ENCODE data around the gene DNLZ. TPM values are rescaled to one million over a fixed set of nuclear protein-coding genes. Genes with fewer than 3 reads are reported as not detected.

Gene DNLZ
- total and polyA plus RNA-seq, 2 donors (not counting 1 experiment from before 2014, with no cell fraction given): 7.4 to 14.2 TPM

DNA sequence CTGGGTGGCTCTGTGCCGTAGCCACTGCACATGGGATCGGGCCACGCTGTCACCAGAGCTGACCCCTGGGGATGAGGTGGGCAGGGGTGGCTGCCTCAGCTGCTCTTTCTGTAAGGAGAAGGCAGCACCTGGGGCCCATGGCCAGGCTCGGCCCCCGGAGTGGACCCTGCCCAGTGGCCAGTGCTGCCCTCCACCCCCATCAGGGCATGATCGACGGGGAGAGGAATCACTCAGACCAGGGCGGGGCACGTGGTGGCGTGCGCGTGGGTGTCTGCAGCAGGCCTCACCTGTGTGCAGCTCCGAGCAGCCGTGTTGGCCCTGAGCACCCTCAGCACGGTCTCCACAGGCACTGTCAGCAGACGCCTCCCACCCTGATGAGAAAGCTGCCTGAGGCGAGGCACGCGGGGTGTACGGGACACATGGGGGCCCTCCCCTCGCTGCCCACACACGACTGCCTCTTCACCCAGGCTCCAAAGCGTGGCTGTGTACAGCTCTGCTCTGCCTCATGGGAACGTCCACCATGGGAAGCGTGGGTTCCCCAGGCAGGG is 18.5 kb upstream of the DNLZ start:
- H3K4me2 ChIP-seq (ENCODE audit: extremely low read depth, insufficient read depth, low read length): no peak overlapping the region
- TF ChIP-seq, protein P1, sequence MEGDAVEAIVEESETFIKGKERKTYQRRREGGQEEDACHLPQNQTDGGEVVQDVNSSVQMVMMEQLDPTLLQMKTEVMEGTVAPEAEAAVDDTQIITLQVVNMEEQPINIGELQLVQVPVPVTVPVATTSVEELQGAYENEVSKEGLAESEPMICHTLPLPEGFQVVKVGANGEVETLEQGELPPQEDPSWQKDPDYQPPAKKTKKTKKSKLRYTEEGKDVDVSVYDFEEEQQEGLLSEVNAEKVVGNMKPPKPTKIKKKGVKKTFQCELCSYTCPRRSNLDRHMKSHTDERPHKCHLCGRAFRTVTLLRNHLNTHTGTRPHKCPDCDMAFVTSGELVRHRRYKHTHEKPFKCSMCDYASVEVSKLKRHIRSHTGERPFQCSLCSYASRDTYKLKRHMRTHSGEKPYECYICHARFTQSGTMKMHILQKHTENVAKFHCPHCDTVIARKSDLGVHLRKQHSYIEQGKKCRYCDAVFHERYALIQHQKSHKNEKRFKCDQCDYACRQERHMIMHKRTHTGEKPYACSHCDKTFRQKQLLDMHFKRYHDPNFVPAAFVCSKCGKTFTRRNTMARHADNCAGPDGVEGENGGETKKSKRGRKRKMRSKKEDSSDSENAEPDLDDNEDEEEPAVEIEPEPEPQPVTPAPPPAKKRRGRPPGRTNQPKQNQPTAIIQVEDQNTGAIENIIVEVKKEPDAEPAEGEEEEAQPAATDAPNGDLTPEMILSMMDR (conservative IDR thresholded peaks at IDR 0.05 in 1 of 2, IDR thresholded peaks at IDR 0.05 in 1 of 2; ENCODE audit: low read depth in 1 of 2, low read length in 2 of 2): no peak
- no peak for TF ChIP-seq EZH2 (IDR thresholded peaks at IDR 0.05; ENCODE audit: low read length, missing control alignments)
- no peaks in the 10 kb centered on the region for H3K4me1 ChIP-seq (ENCODE audit: control insufficient read depth, extremely low read depth, insufficient read depth, low read length)
- no peaks in the 10 kb centered on the region for H3K27me3 ChIP-seq (ENCODE audit: control insufficient read depth, insufficient read depth, low read length)
- peaks cover 28% of the 10 kb centered on the region for H3K36me3 ChIP-seq (ENCODE audit: control insufficient read depth, insufficient read depth, low read length)
- no peaks in the 10 kb centered on the region for H3K79me2 ChIP-seq (ENCODE audit: control insufficient read depth, insufficient read depth, low read length)
- no peak overlapping the region for H2AFZ ChIP-seq (ENCODE audit: low read length)
- H3K9me3 ChIP-seq (ENCODE audit: control insufficient read depth, insufficient read depth, low read depth, low read length): no peaks in the 10 kb centered on the region
- no peak overlapping the region for H3K27ac ChIP-seq (ENCODE audit: insufficient read depth, low read length)
- H4K20me1 ChIP-seq (ENCODE audit: control insufficient read depth, extremely low read depth, insufficient read depth, low read length): no peaks in the 10 kb centered on the region
- H3K4me3 ChIP-seq (replicated peaks in 1 of 4; ENCODE audit: control extremely low read depth in 1 of 4, insufficient read depth in 1 of 4, low read depth in 3 of 4, low read length in 4 of 4): no peak overlapping the region
- DNase-seq (ENCODE audit: low read depth in 2 of 2): no peak
- no peak overlapping the region for H3K9ac ChIP-seq (ENCODE audit: insufficient read depth, low read length)

DNA sequence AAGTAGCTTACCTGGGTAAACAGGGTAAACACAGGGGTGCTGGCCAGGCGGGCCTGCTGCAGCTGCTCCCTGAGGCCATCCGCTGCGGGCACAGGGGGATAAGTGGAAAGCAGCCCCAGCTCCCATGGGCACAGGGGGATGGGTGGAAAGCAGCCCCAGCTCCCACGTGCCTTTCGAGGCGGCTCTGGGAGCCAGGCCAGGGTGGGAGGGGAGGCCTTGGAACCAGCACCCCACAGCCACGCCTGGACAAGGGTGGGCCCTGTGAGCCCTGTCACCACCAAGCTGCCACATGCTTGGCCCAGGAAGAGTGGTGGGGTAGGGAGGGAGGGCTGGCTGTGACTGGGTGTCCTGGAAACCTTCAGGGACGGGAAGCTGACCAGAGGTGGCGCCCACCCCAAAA is 17.8 kb upstream of the DNLZ start:
- no peaks in the 10 kb centered on the region for H3K9me3 ChIP-seq (ENCODE audit: control insufficient read depth, insufficient read depth, low read depth, low read length)
- peaks cover 28% of the 10 kb centered on the region for H3K36me3 ChIP-seq (ENCODE audit: control insufficient read depth, insufficient read depth, low read length)
- no peaks in the 10 kb centered on the region for H3K79me2 ChIP-seq (ENCODE audit: control insufficient read depth, insufficient read depth, low read length)
- no peaks in the 10 kb centered on the region for H3K27me3 ChIP-seq (ENCODE audit: control insufficient read depth, insufficient read depth, low read length)
- H4K20me1 ChIP-seq (ENCODE audit: control insufficient read depth, extremely low read depth, insufficient read depth, low read length): no peaks in the 10 kb centered on the region
- H3K4me1 ChIP-seq (ENCODE audit: control insufficient read depth, extremely low read depth, insufficient read depth, low read length): no peaks in the 10 kb centered on the region
- H3K27ac ChIP-seq (ENCODE audit: insufficient read depth, low read length): no peak overlapping the region
- DNase-seq (ENCODE audit: low read depth in 2 of 2): no peak
- no peak overlapping the region for H2AFZ ChIP-seq (ENCODE audit: low read length)
- no peak overlapping the region for H3K9ac ChIP-seq (ENCODE audit: insufficient read depth, low read length)
- H3K4me2 ChIP-seq (ENCODE audit: extremely low read depth, insufficient read depth, low read length): no peak overlapping the region
- H3K4me3 ChIP-seq (replicated peaks in 1 of 4; ENCODE audit: control extremely low read depth in 1 of 4, insufficient read depth in 1 of 4, low read depth in 3 of 4, low read length in 4 of 4): no peak overlapping the region
- TF ChIP-seq, protein P1 (conservative IDR thresholded peaks at IDR 0.05 in 1 of 2, IDR thresholded peaks at IDR 0.05 in 1 of 2; ENCODE audit: low read depth in 1 of 2, low read length in 2 of 2): no peak
- no peak for TF ChIP-seq EZH2 (IDR thresholded peaks at IDR 0.05; ENCODE audit: low read length, missing control alignments)

DNA sequence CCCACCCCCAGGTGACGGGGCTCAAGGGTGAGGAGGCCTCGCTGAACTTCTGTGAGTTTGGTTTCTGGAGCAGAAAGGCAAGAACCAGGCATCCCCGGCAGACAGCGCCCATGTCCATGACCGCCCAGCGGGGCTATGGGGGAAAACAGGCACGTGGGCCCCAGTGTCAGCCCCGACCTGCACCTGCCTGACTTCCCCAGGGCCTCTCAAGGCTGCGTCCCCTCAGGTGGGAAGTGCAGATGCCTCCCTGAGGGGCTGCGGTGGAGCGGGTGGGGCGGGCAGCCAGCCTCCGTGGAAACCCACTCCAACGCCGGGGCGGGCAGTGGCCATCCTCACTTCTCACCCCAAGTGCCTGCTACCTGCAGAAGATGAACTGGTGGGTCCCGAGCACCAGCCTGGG is 16.8 kb upstream of the DNLZ start:
- H3K36me3 ChIP-seq (ENCODE audit: control insufficient read depth, insufficient read depth, low read length): peaks cover 30% of the 10 kb centered on the region
- no peak overlapping the region for H3K9ac ChIP-seq (ENCODE audit: insufficient read depth, low read length)

More for the DNA sequence above, 16.8 kb upstream of the DNLZ start:
- H3K79me2 ChIP-seq (ENCODE audit: control insufficient read depth, insufficient read depth, low read length): no peaks in the 10 kb centered on the region
- H2AFZ ChIP-seq (ENCODE audit: low read length): no peak overlapping the region
- no peak for DNase-seq (ENCODE audit: low read depth in 2 of 2)
- H3K27ac ChIP-seq (ENCODE audit: insufficient read depth, low read length): no peak overlapping the region
- no peaks in the 10 kb centered on the region for H4K20me1 ChIP-seq (ENCODE audit: control insufficient read depth, extremely low read depth, insufficient read depth, low read length)
- H3K4me3 ChIP-seq (replicated peaks in 1 of 4; ENCODE audit: control extremely low read depth in 1 of 4, insufficient read depth in 1 of 4, low read depth in 3 of 4, low read length in 4 of 4): no peak overlapping the region
- TF ChIP-seq EZH2 (IDR thresholded peaks at IDR 0.05; ENCODE audit: low read length, missing control alignments): no peak
- TF ChIP-seq, protein P1 (conservative IDR thresholded peaks at IDR 0.05 in 1 of 2, IDR thresholded peaks at IDR 0.05 in 1 of 2; ENCODE audit: low read depth in 1 of 2, low read length in 2 of 2): no peak
- no peaks in the 10 kb centered on the region for H3K9me3 ChIP-seq (ENCODE audit: control insufficient read depth, insufficient read depth, low read depth, low read length)
- H3K4me2 ChIP-seq (ENCODE audit: extremely low read depth, insufficient read depth, low read length): no peak overlapping the region
- no peaks in the 10 kb centered on the region for H3K27me3 ChIP-seq (ENCODE audit: control insufficient read depth, insufficient read depth, low read length)
- H3K4me1 ChIP-seq (ENCODE audit: control insufficient read depth, extremely low read depth, insufficient read depth, low read length): no peaks in the 10 kb centered on the region

All from fibroblast of lung (primary cell).